H1 (cell line): ENCODE measurements around the gene FOLR1. TPM values are rescaled to one million over a fixed set of nuclear protein-coding genes. Genes with fewer than 3 reads are reported as not detected.

Experiments used
- ASH2L ChIP-seq: fragments of 200-600, 300-600 bp; sonication (generic); IDR thresholded peaks from one replicate; pipeline ENCODE4 v1.7.1; 2017; ENCODE audit warnings: low read length
- EGR1 ChIP-seq: IDR thresholded peaks from 2 replicates; pipeline ENCODE4 v1.6.1; 2011; ENCODE audit warnings: low read depth, low read length, borderline replicate concordance
- HDAC6 ChIP-seq: IDR thresholded peaks from one replicate; pipeline ENCODE4 v1.7.1; 2012; ENCODE audit warnings: low read depth, mild to moderate bottlenecking, inconsistent platforms, low read length, moderate library complexity
- PHF8 ChIP-seq: fragments of 200-600 bp; sonication (generic); conservative IDR thresholded peaks from 2 replicates; pipeline ENCODE4 v1.7.1; 2012; ENCODE audit warnings: low read depth, mild to moderate bottlenecking, inconsistent platforms, low read length, moderate library complexity
- SIN3A ChIP-seq, 2 experiments: IDR thresholded peaks in 1 of 2; conservative IDR thresholded peaks in 1 of 2; 2 replicates each; pipeline ENCODE4 v1.6.1; 2011 to 2012; ENCODE audit warnings: low read length in 2 of 2, improper control_type of control experiment in 1 of 2, low read depth in 1 of 2, mild to moderate bottlenecking in 1 of 2
- SP1 ChIP-seq: IDR thresholded peaks from 2 replicates; pipeline ENCODE4 v1.6.1; 2011; ENCODE audit warnings: low read depth, low read length
- SP4 ChIP-seq: IDR thresholded peaks from 2 replicates; pipeline ENCODE4 v1.6.1; 2012; ENCODE audit warnings: low read length, inconsistent platforms
- polyA plus RNA-seq, 7 experiments: library from polyadenylated mRNA; depleted of rRNA in 3 of 7; stranded (reverse) in 5 of 7; unstranded in 2 of 7; fragments of >200 nt in 5 of 7; fragments of 200-250 nt in 2 of 7; gene quantifications; 1 replicate in 5 of 7; 2 replicates in 1 of 7; 4 replicates in 1 of 7; pipeline versions ENCODE4 v1.2.1 to v1.2.3, GENCODE V29; 2011 to 2013; ENCODE audit warnings: missing spikeins in 2 of 7, mixed read lengths in 2 of 7
- total RNA-seq: library from RNA; stranded (reverse); fragmentation: NEBNext Ultra II Directional; extraction: Animal tissue kit (Norgen Biotek cat#: 25700); gene quantifications from 2 replicates; pipeline ENCODE4 v1.2.1, GENCODE V29; 2021
- TF ChIP-seq, protein P1 (sequence below): IDR thresholded peaks from 2 replicates; pipeline ENCODE4 v1.6.1; 2012; ENCODE audit warnings: low read length, inconsistent platforms

The FOLR1 gene
- total and polyA plus RNA-seq, 2 of the 8 experiments (the other 6 are each of a cell fraction or from before 2014, with no cell fraction given), result 1.3 TPM; not detected in 1

DNA sequence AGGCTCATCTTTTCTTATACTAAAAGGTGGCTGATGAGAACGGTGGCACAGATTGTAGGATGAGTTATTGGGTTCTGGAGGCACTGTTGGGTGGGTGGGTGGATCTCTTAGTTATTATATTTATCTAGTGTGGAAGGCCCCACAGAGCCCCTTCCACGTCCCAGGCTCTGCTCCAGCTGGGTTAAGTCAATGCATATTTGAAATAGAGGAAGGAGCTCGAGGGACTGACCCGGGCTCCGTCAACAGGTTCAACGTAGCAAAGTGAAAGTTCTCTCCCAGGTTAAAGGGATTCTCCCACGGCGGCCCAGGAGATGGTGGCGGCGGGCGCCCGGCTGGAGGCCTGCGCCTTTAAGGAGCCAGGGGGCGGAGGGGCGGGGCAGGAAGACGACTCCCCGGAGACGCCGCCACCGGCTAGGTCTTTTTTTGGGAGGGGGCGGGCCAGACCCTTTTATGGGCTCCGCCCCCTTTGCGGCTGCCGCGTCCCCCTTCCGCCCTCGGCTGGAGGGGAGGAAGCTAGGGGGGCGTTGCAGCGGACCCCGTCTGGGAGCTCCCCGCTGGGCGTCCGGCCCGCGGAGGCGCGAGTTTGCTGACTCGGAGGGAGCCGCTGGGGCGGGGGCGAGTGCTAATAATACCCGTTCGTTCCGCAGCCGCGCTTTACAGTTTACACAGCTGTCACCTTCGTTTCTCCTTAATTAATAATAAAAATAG, 31.1 kb downstream of the FOLR1 start (continued):
- TF ChIP-seq, protein P1, sequence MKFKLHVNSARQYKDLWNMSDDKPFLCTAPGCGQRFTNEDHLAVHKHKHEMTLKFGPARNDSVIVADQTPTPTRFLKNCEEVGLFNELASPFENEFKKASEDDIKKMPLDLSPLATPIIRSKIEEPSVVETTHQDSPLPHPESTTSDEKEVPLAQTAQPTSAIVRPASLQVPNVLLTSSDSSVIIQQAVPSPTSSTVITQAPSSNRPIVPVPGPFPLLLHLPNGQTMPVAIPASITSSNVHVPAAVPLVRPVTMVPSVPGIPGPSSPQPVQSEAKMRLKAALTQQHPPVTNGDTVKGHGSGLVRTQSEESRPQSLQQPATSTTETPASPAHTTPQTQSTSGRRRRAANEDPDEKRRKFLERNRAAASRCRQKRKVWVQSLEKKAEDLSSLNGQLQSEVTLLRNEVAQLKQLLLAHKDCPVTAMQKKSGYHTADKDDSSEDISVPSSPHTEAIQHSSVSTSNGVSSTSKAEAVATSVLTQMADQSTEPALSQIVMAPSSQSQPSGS, result no peak
- TF ChIP-seq SP1, result peak; percentile 71; the same call in 1 of the 2 replicates
- peak; percentile 61 for TF ChIP-seq ASH2L
- TF ChIP-seq SIN3A (conservative IDR thresholded peaks at IDR 0.05 in 1 of 2, IDR thresholded peaks at IDR 0.05 in 1 of 2; ENCODE audit: low read depth in 1 of 2, low read length in 2 of 2), result peak; percentile 20 to 72; a peak in 2 of 4 replicates
- TF ChIP-seq SP4, result peak; percentile 55; the same call in 1 of the 2 replicates
- peak; percentile 64 for TF ChIP-seq EGR1
- TF ChIP-seq PHF8, result 0 out of 2 replicates have a peak, but pooled peaks have one; percentile 51
- no peak for TF ChIP-seq HDAC6
